ENCODE measurements around the gene RANBP1.

RANBP1 gene

DNA sequence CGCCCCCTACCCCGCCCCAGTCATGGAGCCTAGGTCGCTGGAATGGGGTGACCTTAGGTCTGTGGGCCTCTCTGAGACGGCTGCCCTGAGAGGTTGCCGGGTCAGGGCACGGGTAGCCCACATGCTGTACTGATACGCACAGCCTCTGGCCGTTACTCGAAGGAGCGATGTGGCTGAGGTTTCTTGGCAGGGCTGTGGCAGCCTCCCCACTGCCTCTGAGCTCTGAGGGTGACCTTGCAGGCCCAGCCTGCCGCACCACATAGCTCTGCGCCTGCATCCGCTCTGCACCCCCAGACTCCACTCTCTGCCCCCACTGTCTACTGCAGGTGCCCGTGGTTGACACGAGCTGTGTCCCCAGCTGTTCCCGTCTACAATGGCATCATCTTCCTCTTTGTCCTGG, 23.0 kb downstream of the RANBP1 start:
- DNase-seq, result no peak

DNA sequence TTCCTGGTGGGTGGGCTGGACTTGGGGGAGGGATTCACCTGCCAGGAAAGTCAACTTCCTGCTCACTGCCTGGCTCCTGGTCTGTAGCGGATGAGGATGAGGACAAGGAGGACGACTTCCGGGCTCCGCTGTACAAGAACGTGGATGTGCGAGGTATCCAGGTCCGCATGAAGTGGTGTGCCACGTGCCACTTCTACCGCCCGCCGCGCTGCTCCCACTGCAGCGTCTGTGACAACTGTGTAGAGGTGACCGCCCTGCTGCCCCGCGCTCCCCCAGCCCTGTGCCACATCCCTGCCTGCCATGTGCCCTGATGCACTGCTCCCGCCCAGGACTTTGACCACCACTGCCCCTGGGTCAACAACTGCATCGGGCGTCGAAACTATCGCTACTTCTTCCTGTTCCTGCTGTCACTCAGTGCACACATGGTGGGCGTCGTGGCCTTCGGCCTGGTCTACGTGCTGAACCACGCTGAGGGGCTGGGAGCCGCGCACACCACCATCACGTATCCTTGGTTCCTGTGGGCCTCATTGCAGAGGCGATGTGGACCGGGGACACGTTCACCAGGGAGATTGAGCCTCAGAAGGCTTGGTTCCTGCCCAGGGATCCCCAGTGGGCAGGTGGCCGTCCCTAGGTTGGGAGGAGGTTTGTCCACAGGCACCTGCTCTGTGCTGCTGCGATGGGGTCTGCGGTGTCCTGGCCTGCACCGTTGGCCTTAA, 23.6 kb downstream of the RANBP1 start:
- no peak for DNase-seq

DNA sequence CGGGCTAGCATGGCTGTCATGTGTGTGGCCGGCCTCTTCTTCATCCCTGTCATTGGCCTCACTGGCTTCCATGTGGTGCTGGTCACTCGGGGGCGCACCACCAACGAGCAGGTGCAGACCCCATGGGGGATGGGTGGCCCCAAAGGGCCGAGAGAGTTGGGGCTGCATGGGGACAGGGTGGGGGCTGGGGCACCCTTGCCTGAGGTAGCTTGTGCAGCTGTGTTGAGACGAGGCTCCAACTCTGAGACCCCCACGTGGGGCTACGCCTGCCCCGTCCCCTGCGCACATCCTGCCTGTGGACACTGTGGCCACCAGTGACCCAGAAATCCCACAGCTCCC, 24.2 kb downstream of the RANBP1 start:
- DNase-seq, result no peak

DNA sequence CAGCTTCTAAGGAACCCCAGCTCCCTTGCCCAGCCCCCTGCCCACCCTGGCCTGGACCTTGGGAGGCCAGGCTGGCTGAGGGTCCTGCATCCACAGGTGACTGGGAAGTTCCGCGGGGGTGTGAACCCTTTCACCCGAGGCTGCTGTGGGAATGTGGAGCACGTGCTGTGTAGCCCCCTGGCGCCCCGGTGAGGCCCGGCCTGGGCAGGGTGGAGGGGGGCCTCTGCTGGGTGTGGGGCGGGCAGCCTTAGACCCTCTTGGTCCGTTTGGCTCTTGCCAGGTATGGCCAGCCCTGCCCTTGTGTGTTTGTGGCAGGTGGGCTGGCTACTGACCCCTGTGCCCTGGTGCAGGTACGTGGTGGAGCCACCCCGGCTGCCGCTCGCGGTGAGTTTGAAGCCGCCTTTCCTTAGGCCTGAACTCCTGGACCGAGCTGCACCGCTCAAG, 24.6 kb downstream of the RANBP1 start:
- DNase-seq, result no peak

DNA sequence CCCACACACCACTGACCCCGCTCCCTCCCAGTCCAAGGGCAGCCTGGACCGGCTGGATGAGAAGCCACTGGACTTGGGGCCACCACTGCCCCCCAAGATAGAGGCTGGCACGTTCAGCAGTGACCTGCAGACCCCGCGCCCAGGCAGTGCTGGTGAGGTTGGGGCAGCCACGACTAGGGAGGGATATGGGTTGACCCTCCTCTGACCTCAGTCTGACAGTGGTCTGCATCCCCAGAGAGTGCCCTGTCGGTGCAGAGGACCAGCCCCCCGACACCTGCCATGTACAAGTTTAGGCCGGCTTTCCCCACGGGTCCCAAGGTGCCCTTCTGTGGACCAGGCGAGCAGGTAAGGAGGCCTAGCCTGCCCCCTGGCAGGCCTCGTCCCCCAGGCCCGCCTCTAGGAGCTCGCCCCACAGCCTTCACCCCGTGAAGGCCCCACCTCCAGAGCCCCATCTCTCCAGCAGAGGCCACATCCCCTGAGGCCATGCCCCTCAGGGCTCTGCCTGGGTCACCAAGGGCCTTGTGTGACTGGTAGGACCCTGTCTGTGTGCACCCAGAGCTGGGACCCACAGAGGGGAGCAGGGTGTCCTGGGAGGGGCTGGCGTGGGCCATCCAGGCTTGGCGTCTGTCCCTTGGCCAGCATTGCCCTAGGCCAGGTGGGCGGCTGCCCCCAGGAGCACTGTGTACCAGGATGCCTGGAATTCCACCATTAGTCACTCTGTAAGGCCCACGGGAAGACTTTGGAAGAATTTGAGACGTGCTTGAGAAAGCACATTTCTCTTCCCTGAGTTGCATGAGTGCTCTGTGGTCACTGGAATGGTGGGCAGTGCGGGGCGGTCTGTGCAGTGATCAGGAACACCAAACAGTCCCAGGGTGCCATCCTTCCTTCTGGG, 25.5 kb downstream of the RANBP1 start:
- DNase-seq, result no peak

DNA sequence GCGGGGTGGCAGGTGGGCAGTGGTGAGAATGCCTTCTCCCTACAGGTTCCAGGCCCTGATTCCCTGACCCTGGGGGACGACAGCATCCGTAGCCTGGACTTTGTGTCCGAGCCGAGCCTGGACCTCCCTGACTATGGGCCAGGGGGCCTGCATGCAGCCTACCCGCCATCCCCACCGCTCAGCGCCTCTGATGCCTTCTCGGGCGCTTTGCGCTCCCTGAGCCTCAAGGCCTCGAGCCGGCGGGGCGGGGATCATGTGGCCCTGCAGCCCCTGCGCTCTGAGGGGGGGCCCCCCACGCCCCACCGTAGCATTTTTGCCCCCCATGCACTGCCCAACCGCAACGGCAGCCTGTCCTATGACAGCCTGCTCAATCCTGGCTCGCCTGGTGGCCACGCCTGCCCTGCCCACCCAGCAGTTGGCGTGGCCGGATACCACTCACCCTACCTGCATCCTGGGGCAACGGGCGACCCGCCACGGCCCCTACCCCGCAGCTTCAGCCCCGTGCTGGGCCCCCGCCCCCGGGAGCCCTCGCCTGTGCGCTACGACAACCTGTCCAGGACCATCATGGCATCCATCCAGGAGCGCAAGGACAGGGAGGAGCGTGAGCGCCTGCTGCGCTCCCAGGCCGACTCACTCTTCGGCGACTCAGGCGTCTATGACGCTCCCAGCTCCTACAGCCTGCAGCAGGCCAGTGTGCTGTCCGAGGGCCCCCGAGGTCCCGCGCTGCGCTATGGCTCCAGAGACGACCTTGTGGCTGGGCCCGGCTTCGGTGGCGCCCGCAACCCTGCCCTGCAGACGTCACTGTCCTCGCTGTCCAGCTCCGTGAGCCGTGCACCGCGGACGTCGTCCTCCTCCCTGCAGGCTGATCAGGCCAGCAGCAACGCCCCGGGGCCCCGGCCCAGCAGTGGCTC, 27.1 kb downstream of the RANBP1 start:
- no peak for DNase-seq

DNA sequence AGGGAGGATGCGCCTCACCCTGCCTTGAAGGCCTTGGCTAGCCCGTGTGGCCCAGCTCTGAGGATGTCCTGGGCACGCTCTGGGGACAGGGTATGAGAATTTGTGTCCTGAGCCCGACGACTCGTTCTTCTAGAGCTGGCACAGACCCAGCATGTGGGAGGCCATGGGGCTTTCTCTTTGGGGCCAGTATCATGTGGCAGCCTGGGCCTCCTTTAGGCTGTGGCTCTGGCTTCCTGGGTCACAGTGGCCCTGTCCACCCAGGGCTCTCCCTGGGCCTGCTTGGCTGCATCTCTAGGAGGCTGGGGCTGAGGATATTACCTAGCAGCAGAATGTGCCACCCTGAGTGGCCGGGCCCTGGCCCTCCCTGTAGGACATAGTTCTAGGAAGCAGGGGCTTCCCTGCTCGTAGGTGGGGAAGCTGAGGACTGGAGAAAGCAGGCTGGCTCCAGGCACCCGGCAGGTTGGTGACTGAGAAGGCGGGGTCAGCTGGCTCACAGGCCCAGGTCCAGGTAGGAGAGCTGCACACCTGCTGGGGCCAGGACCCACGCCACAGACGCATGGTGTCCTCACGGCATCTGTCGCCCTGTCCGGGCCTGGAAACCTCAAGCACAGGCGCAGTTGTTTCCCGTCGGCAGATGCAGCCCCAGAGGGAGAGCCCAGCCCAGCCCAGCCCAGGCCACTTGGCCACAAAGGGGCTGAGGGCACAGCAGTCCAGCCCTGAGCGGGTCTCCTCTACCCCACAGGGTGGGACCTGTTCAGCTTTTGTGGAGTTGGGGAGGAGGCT, 28.2 kb downstream of the RANBP1 start:
- DNase-seq, result no peak

DNA sequence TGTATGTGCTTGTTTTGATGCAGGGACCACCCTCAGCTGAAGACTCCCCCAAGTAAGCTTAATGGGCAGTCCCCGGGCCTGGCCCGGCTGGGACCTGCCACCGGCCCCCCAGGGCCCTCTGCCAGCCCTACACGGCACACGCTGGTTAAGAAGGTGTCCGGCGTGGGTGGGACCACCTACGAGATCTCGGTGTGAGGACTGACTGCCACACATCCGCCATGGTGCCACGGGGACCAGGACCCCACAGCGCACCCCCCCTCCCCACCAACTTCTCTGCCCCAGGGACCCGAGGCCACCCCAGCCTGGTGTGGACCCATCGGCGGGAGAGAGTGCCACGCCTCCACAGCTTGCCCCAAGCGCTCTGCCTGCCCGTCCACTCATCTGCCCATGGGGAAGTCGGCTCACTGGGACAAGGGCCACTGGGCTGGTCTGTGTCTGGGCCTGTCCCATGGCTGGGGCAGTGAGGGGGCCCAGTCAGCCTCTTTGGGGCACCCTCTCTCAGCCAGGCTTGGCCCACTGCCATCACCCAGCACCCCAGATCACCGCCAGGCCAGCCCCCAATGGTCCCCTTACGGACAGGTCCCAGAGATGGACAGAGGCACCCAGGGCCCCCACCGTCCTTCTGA, 29.4 kb downstream of the RANBP1 start:
- no peak for DNase-seq

DNA sequence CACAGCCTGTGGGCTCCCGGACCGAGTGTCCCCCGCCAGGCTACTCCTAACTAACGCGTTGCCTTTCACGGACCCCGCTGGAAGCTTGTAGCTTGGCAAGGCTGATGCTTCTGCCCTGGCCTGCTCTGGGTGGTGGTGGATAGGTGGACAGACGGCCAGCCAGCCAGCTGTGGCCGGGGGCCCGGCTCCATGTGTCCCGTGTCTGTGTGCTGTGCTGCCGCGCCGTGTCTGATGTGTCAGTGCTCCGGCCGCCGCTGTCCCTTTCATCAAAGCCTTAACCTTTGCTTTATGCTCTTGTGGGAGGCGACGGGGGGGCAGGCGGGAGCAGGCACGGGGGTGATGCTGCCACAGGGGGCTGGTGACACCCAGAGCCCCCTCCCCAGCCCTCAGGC, 29.9 kb downstream of the RANBP1 start:
- no peak for DNase-seq

DNA sequence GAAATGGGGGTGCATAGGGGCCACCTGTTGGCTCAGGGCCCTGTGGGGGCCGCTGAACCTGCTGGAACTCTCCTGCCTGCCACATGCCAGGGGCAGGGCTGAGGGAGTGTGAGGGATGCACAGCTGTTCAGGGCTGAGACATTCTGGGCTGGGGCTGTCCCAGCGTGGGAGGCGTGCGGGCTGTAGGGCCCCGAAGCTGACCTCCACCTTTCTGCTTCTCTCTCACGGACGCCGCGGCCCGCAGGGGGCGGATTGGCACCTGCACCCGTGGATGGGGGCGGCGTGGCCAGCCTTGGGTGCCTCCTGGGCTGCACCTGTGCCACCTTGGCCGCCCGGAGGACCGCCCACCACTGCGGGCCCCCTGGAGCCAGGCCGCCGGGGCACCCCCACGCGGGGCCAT, 30.9 kb downstream of the RANBP1 start:
- no peak for DNase-seq

DNA sequence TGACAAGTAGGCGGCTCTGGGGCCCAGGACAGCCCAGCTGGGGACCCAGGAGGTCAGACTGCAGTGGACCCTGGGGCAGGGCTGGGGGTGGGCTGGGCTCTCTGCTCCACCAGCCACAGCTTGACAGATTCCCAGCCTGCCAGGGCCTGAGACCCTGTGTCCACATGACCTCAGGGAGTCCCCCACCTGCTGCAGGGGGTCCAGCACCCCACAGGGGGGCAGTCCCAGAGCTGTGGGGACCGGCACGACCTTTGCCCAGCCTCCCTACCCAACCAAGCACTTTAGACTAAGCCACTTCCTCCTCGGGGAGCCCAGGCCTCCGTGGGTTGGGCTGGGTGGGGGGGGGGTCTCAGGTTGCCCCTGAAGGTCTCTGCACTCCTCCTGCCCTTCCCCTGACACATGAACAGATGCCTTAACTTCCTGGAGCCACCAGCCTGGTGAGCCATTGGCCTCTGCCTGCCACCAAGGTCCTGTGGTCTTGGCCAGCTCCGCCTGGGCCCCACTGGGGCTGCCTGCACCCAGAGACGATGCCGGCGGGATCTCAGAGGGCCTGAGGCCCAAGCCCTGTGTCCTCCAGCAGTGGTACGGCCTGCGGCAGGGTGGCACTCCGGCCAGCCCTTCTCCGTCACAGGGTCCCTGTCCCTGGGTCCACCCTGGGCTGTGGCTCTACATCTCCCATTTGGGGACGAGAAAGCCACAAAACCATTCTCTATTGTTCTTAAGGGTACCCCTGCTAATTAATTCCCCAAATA, 31.5 kb downstream of the RANBP1 start:
- no peak for DNase-seq

DNA sequence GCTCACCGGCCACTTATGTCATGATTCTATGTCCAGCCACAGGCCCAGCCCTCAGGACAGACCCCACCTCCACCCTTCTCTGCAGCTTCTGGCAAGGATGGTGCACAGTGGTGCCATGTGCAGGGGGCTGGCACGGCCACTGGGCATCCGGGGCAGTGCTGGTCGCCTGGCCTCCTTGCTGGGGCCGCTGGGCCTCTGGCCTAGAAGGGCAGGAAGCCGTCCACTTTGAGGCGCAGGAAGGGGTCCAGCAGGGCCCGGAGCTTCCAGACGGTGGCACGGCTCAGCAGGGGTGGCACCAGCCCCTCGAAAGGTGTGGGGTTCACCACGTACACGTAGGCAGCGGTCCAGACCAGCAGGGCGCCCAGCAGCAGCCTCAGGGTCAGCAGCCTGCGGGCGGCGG, 32.5 kb downstream of the RANBP1 start:
- no peak for DNase-seq

DNA sequence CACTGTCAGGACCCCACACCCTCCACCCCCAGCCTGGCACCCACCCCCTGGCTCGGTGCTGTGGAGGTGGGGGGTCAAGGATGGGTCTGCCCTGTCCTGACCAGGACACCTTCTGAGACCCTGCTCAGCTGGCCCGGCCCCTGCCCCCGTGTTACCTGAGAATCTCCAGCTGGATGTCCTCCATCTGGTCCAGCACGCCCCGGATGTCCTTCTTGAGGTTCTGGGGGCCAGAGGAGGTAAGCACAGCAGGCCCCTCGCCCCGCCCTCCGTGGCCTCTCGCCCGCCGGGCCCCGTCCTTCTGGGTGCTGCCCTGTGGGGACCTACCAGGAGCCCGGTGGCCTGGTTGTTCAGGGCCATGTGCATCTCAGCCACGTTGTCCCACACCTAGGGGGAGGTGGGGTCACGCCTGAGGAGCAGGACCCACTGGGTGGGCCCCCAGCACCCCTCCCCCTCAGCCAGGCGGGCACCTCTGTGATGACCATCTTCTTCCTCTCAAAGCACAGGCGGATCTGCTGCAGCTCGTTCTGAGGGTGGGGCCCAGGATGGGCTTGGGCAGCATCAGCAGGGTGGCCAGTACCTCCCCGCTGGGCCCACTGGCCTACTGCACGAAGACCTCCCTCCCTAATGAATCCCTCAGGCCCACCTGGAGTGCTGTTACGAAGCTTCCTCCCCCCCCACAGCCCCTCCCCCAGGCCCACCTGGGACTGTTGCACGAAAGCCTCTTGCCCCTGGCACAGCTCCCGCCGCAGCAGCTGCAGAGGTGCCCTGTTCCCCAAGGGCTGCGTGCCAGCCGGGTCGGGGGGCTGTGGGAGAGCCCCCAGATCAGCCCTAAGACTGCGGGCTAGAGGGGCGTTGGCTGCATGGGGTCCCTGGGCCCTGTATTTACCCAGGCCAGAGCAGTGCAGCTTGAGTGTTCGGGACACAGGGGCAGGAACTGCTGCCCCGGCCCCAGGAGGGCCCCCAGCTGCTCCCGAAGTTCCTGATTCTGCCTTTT, 33.6 kb downstream of the RANBP1 start:
- DNase-seq, result no peak

DNA sequence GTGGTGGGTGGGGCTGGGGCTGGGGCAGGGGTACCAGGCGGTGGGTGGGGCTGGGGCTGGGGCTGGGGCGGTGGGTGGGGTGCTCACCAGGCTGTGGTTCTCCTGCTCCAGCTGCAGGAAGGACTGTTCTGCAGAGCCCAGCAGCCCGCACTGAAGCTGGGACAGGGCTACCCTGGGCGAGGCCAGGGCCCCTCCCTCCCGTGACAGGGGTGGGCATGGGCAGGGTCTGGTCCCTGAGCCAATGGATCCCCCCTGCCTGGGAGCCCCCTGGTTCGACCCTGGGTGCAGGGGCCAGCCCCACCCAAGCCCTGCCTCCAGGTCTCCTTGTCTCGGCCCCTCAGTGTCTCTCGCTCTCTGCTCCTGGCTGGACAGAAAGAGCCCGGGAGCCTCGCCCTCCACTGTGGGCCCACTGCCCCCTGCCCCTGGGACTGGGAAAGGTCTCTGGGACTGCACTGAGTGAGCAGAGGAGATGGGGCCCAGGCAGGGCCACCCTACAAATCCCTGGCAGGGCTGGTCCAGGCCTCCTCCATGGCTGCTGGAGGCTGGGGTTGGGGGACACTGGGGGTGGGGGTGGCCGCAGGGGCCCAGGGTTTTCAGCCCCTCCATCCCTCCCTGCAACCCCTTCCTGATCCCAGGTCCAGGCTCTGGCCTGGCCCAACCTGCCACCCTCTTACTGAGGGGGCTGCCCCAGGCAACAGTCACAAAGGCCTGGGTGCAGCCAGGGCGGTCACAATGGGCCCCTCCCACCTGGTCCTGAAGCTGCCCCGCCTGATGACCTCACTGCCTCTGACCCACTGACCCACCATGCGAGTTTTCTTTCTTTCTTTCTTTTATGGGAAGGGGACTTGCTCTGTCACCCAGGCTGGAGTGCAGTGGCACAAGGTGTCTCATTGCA, 34.7 kb downstream of the RANBP1 start, which contains the start of gene CCDC188:
CCDC188 (minus strand) TSS at position 675 of the 895 bp plus-strand sequence; CDS start at position 606, 69 bp downstream.
- no peak for DNase-seq

DNA sequence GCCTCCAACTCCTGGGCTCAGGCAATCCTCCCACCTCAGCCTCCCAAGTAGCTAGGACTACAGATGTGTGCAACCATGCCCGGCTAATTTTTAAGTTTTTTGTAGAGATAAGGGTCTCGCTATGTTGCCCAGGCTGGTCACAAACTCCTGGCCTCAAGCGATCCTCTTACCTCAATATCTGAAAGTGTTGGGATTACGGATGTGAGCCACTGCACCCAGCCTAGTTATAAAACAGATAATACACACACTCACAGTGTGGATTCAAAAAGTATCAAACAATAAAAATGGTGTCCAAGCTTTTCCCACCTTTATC, 35.3 kb downstream of the RANBP1 start:
- no peak for DNase-seq

DNA sequence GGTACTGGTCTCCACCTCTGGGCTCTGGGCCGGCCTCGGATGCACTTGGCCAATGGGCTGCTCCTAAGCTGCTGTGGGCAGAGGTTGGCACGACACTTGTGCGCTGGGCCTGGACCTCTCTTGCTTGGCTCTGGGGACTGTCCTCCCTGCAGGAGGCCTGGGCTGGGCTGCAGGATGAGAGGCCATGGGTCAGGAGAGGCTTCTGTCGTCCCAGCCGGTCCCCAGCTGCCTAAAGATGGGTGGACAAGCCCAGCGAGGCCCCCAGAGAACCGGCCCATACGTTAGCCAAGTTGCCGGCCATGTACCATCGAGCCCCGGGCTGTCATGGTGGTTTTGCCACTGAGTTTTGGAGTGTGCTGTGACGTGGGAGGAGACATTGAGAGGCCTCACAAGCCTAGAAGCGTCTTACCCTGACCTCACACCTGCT, 36.6 kb downstream of the RANBP1 start:
- DNase-seq, result no peak

DNA sequence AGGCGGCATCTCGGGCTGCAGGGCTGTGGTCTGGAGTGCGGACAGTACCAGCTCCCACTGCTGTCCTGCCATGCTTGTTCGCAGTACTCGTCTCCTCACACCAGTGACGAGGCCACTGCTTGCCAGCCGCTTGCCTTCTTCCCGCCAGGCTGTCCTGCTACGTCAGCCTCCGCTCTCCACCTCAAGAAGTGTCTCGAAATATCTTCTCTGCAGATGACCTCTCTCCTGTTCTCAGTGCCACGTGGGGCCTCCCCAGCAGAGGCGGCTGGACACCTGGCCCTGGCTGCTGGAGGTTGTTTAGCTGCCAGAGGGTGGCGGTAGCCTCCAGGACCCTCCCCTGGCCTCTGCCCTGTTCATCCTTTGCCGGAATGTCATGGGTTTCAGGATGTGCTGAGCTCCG, 38.0 kb downstream of the RANBP1 start:
- DNase-seq, result no peak

DNA sequence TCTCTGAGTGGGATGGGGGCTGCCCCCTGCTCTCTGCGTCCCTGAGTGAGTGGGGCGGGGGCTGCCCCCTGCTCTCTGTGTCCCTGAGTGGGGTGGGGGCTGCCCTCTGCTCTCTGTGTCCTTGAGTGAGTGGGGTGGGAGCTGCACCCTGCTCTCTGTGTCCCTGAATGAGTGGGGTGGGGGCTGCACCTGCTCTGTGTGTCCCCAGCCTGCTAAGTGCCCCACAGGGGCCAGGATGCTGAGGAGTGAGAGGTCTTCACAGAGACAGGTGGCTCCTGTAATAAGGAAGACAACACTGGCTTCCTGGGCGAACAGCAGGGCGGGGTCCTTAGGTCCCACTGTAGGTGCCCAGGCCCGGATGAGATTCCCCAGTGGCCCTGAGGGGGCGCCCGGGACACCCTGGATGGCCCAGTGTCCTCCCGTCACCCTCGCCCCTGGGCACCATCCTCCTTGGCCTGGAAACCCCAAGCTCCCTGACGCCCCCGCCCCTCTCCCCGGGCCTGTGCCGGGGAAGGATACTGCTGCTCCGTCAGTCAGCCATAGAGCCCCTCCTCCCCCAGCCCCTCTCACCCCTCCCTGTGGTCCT, 38.8 kb downstream of the RANBP1 start:
- DNase-seq, result no peak
